GM12873 (cell line): ENCODE data around the gene SOX1.

Experiments used
- TF ChIP-seq, protein P1 (sequence below): IDR thresholded peaks from 2 replicates; pipeline ENCODE4 v1.5.1; 2012; ENCODE audit warnings: low read depth, mild to moderate bottlenecking, moderate library complexity, low read length, control low read depth; ENCODE audit not compliant: insufficient read depth; ENCODE audit errors: missing control alignments

Gene SOX1

DNA sequence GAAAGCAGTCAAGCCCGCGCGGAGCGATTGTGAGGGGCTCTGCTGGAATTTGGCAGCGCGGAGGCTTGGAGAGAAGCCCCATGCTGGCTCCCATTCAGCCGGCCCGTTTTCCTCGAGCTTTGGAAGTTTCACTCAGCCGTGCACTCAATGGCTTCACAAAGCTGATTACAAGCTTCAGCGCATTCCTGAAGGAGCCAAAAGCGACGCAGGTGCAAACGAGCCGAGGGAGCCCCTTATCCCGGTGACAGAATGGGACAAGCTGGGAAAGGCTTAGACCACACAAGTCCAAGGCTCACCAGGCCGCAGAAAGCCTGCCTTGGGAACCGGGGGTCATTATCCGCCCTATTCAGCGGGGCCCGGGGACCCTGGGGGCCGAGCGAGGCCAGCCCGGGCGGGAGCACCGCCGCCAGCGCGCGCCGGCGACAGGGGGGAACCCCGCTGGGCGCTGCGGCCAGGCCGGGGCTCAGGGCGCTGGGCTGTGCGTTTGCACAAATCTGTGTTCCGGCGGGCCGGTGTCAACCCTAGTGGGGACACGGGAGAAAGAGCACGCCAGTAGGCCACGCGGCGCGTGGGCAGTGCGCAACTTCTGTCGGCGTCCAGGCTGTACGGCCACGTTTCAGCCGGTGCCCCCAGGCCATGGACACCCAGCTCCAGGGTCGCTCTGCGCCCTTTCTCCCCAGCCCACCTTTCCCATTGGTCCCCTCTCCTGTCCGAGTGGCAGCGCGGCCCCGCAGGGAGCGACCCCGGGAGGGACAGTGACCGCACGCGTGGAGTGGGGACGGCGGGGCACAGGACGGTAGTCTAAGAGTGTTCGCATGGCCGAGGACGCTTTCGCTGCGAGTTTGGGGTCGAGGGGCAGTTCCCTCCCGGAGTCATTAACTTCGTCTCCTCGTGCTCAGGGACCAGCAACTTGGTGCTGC is 37.3 kb downstream of the SOX1 start:
- TF ChIP-seq, protein P1, sequence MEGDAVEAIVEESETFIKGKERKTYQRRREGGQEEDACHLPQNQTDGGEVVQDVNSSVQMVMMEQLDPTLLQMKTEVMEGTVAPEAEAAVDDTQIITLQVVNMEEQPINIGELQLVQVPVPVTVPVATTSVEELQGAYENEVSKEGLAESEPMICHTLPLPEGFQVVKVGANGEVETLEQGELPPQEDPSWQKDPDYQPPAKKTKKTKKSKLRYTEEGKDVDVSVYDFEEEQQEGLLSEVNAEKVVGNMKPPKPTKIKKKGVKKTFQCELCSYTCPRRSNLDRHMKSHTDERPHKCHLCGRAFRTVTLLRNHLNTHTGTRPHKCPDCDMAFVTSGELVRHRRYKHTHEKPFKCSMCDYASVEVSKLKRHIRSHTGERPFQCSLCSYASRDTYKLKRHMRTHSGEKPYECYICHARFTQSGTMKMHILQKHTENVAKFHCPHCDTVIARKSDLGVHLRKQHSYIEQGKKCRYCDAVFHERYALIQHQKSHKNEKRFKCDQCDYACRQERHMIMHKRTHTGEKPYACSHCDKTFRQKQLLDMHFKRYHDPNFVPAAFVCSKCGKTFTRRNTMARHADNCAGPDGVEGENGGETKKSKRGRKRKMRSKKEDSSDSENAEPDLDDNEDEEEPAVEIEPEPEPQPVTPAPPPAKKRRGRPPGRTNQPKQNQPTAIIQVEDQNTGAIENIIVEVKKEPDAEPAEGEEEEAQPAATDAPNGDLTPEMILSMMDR = no peak

DNA sequence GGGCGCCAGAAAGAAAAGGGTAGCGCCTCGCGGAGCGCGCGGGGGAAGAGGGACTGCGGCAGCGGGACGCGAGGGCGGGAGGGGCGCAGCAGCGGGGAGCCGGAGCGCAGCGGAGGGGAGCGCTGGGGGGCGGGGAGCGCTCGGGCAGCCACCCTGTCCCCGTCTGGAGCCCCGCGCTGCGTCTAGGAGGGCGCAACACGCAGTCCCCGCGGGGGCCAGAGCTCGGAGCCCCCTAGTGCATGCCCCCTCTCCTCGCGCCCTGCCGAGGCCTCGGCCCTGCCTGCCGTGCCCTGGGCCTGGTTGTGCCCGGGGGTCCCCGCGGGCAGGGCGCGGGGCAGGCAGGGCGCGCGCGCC is 37.9 kb downstream of the SOX1 start:
- TF ChIP-seq, protein P1 = no peak

DNA sequence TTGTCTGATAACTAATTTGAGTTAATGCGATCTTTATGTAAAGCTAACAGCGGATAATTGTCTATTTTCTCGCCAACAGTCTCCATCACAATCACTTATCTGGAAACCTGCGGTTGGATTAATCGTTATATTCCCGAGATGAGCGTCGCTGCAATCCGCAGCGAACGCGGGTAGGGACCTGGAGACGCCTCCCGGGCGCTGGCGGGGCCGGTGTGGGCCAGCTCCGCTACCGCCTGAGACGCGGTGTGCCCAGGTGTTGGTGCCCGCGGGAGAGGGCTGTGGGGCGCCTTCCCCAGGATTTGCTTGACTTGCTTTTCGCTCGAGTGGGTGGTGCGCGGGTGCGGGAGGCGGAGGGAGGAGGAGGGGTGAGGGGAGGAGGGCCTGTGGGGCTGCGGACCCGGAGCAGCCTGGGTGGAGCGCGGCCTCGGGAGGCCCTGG is 38.3 kb downstream of the SOX1 start:
- TF ChIP-seq, protein P1 = no peak

DNA sequence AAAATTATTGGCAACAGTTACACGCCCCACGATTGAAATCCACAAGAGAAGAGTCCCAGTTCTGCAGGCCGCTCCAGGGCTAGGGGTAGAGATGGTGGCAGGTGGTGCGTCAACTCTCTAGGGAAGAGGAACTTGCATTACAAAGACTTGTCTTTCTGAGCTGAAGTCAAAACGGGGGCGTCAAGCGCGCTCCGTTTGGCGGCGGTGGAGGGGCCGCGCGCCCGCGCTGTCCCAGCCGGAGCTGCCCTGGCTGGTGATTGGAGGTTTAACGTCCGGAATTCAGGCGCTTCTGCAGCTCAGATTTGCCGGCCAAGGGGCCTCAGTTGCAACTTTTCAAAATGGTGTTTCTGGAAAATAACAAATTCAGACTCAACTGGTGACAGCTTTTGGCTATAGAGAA is 38.9 kb downstream of the SOX1 start:
- TF ChIP-seq, protein P1 = no peak

DNA sequence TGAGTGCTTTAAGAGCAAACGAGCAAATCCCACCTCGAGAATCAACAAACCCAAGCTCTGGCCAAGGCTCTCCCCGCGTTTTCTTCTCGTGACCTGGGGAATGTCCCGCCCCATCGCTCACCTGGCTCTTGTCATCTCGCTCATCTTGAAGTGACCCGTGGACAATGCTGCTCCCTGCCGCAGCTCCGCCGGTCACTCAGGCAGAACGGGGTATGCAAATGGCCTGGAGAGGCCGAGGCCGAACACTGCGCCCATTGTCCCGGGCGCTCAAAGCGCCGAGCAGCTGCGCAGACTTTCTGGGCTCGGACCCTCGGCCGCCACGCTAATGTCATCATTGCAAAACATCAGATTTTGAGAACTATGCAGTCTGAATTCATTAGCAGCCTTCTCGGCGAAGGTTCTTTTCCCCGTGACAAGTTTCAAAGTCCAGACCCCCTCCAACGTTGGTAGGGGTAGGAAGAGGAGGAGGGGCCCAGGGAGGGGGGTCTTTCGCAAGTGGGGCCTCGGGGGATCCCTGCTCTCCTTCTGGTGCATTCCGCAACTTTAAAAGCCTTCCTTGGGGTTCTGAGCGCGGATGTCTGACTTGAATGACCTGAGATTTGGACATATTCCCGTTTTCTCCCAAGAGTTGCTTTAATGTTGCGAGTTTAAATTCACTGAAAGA is 39.7 kb downstream of the SOX1 start:
- TF ChIP-seq, protein P1 = no peak

DNA sequence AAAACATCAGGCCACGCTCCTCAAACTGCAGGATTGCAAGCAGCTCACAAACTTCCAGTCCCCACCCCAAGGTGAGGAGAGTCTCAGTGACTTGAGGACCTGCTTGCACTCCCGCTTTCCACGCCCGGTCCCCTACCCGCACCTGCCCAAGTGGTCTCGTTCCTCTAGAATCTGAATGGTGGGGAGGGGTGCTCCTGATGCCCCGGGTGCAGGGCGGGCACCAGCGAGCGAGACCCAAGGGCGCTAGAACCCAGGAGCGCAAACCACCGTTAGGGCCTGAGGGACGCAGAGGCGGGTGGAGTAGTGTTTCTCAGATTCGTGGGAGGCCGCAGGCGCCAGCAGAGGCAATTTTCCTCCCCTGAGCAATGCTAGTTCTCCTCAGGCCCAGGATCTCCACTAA is 40.3 kb downstream of the SOX1 start:
- TF ChIP-seq, protein P1 = no peak

DNA sequence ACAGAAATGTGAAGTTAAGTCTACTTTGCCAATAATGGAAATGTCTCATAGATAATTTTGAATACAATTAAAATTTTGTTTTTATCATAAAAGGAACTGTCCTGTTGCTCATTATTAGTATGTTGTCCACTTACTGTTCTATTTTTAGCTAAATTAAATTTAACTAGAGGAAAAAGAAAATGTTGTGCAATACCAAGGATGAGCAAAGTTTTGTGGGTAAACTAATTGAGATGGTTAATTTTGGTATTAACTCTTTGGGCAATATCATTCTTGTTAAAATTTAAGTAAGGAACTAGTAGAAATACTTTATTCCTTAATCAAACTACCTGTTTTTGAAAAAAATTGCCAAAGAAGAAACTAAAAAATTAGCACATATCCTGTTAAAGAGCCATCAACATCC is 43.5 kb downstream of the SOX1 start:
- TF ChIP-seq, protein P1 = no peak
